GM12878 (cell line): Measurements from ENCODE around the gene ADAMTSL3. TPM values are rescaled to one million over a fixed set of nuclear protein-coding genes. Genes with fewer than 3 reads are reported as not detected.

Experiments used
- ATAC-seq: fragments of 200-7000 bp; cut with Tn5 transposase; 3 replicates; pipeline ENCODE4 v1.9.1; 2020; ENCODE audit warnings: mild to moderate bottlenecking, moderate library complexity
- BruUV-seq: library from RNA; stranded (reverse); fragments of 400-500 nt; replicated peaks from 2 replicates; lab custom pipeline; 2021; lab: Mats Ljungman, UMichigan
- CTCF ChIA-PET: fragments of 300-600 bp; sonication (Branson Sonifier 250); formaldehyde crosslinking; extraction: SDS; loops from one replicate; lab custom pipeline; 2021; ENCODE audit warnings: inconsistent platforms; lab: Yijun Ruan, JAX
- POLR2A ChIA-PET: fragments of 350-600 bp; formaldehyde crosslinking; extraction: SDS; loops from one replicate; lab custom pipeline; 2021; ENCODE audit warnings: inconsistent platforms; lab: Charles Lee
- RAD21 ChIA-PET: fragments of 300-600 bp; sonication (Branson Sonifier 250); formaldehyde crosslinking; loops from one replicate; lab custom pipeline; 2023; ENCODE audit warnings: antibody characterized with exemption; ENCODE audit not compliant: unreplicated experiment; lab: Charles Lee
- SMC1A ChIA-PET: fragments of 300-600 bp; sonication (Branson Sonifier 250); formaldehyde crosslinking; loops from one replicate; lab custom pipeline; 2023; ENCODE audit not compliant: unreplicated experiment, uncharacterized antibody; lab: Charles Lee
- DNase-seq: peaks from one replicate; pipeline ENCODE4 v3.0.0-alpha.2; 2011; ENCODE audit warnings: low read depth, low spot score
- FAIRE-seq: peaks from 3 replicates; lab custom pipeline; 2011; peaks lifted over from hg19 to GRCh38; lab: Jason Lieb, UNC
- H2AFZ ChIP-seq: 2 replicates; pipeline ENCODE4 v1.6.0; 2011; ENCODE audit warnings: low read depth, low read length, control low read depth; ENCODE audit not compliant: control insufficient read depth
- H3K27ac ChIP-seq: 2 replicates; pipeline ENCODE4 v1.5.1; 2011; ENCODE audit warnings: control low read depth; ENCODE audit not compliant: control insufficient read depth, insufficient read depth
- H3K27me3 ChIP-seq, 2 experiments: replicated peaks in 1 of 2; 2 replicates each; pipeline versions ENCODE4 v1.6.0 to v1.6.1; 2011; ENCODE audit warnings: low read length in 1 of 2; ENCODE audit not compliant: control insufficient read depth in 2 of 2, insufficient read depth in 2 of 2
- H3K36me3 ChIP-seq, 2 experiments: 2 replicates each; pipeline ENCODE4 v1.5.1; 2011; ENCODE audit warnings: low read length in 1 of 2; ENCODE audit not compliant: control insufficient read depth in 2 of 2, insufficient read depth in 2 of 2
- H3K4me1 ChIP-seq: 2 replicates; pipeline ENCODE4 v1.6.1; 2011; ENCODE audit warnings: mild to moderate bottlenecking, low read length, moderate library complexity, mixed read lengths; ENCODE audit not compliant: control insufficient read depth, insufficient read depth
- H3K4me2 ChIP-seq: 2 replicates; pipeline ENCODE4 v1.6.0; 2011; ENCODE audit warnings: control low read depth; ENCODE audit not compliant: control insufficient read depth, insufficient read depth
- H3K4me3 ChIP-seq: fragments of 200-600 bp; sonication (generic); 2 replicates; pipeline ENCODE4 v1.5.1; 2016
- H3K79me2 ChIP-seq: 2 replicates; pipeline ENCODE4 v1.6.0; 2011; ENCODE audit warnings: low read length; ENCODE audit not compliant: control insufficient read depth, insufficient read depth
- H3K9ac ChIP-seq: 2 replicates; pipeline ENCODE4 v1.8.0; 2011; ENCODE audit warnings: low read length, control low read depth, mixed read lengths; ENCODE audit not compliant: control insufficient read depth, insufficient read depth
- H3K9me3 ChIP-seq: replicated peaks from 3 replicates; pipeline ENCODE4 v1.5.1; 2011; ENCODE audit warnings: mild to moderate bottlenecking, low read length; ENCODE audit not compliant: control insufficient read depth, insufficient read depth
- H4K20me1 ChIP-seq: 2 replicates; pipeline ENCODE4 v1.6.0; 2011; ENCODE audit not compliant: control insufficient read depth, insufficient read depth
- ATF7 ChIP-seq: fragments of 450-650 bp; IDR thresholded peaks from 2 replicates; pipeline ENCODE4 v1.6.1; 2016; ENCODE audit warnings: low read depth, mild to moderate bottlenecking
- CREB1 ChIP-seq: IDR thresholded peaks from 2 replicates; pipeline ENCODE4 v1.6.1; 2012; ENCODE audit warnings: low read depth, mild to moderate bottlenecking, inconsistent platforms
- ETV6 ChIP-seq, 2 experiments: fragments of 450-650 bp in 1 of 2; IDR thresholded peaks in 1 of 2; conservative IDR thresholded peaks in 1 of 2; 2 replicates each; pipeline ENCODE4 v1.6.1; 2014; ENCODE audit warnings: antibody characterized with exemption in 1 of 2, borderline replicate concordance in 1 of 2, low read depth in 1 of 2, mild to moderate bottlenecking in 1 of 2, moderate library complexity in 1 of 2
- NBN ChIP-seq: fragments of 450-650 bp; IDR thresholded peaks from 2 replicates; pipeline ENCODE4 v1.6.1; 2016
- RAD21 ChIP-seq: IDR thresholded peaks from 2 replicates; pipeline ENCODE4 v1.6.1; 2011; ENCODE audit warnings: mild to moderate bottlenecking, low read depth, low read length, moderate library complexity; ENCODE audit not compliant: insufficient read depth
- RAD51 ChIP-seq: fragments of 450-650 bp; IDR thresholded peaks from 2 replicates; pipeline ENCODE4 v1.6.1; 2016; ENCODE audit warnings: moderate library complexity, mild to moderate bottlenecking, inconsistent platforms
- RUNX3 ChIP-seq: IDR thresholded peaks from 2 replicates; pipeline ENCODE4 v1.6.1; 2012; ENCODE audit warnings: low read length, inconsistent platforms
- SPI1 ChIP-seq: IDR thresholded peaks from 2 replicates; pipeline ENCODE4 v1.6.1; 2011; ENCODE audit warnings: low read depth, mild to moderate bottlenecking, low read length, moderate library complexity, borderline replicate concordance; ENCODE audit not compliant: insufficient read depth
- STAT1 ChIP-seq: fragments of 450-650 bp; conservative IDR thresholded peaks from 2 replicates; pipeline ENCODE4 v1.6.1; 2014; ENCODE audit warnings: antibody characterized with exemption, mild to moderate bottlenecking
- SUPT20H ChIP-seq: IDR thresholded peaks from 2 replicates; pipeline ENCODE4 v1.6.1; 2011; ENCODE audit warnings: low read depth, mild to moderate bottlenecking, low read length, moderate library complexity, borderline replicate concordance; ENCODE audit not compliant: control insufficient read depth
- TBL1XR1 ChIP-seq: IDR thresholded peaks from 2 replicates; pipeline ENCODE4 v1.6.1; 2012; ENCODE audit warnings: low read depth, low read length, improper control_type of control experiment
- WGBS: methylation state at CpG from one replicate; pipeline ENCODE4 v1.1.6; 2016; ENCODE audit warnings: low lambda C conversion rate; ENCODE audit not compliant: insufficient replicate concordance, insufficient coverage; ENCODE audit errors: missing lambda C conversion rate; 5-methylcytosine and 5-hydroxymethylcytosine counted together
- in situ Hi-C: fragments of 300-500 bp; cut with MboI; formaldehyde crosslinking; loops from 9 replicates; pipeline ENCODE4 v1.14.3; 2018; ENCODE audit warnings: mixed read lengths
- intact Hi-C: fragments of 100-400 bp; cut with micrococcal nuclease; formaldehyde crosslinking; loops from one replicate; pipeline ENCODE4 v1.14.2; 2022; ENCODE audit not compliant: unreplicated experiment
- polyA plus RNA-seq, 11 experiments: library from polyadenylated mRNA; depleted of rRNA in 4 of 11; unstranded in 6 of 11; stranded (reverse) in 5 of 11; fragments of >200 nt; fragmentation: Nextera tagmentation in 4 of 11; fragmentation: Illumina TruSeq in 1 of 11; extraction: Ambion mirVana in 4 of 11; extraction: Trizol in 1 of 11; gene quantifications; 1 replicate in 1 of 11; 2 replicates in 10 of 11; pipeline versions ENCODE4 v1.2.1 to v1.2.3, GENCODE V29; 2011 to 2016; ENCODE audit warnings: inconsistent platforms in 2 of 11, missing spikeins in 2 of 11, low read depth in 1 of 11
- total RNA-seq, 4 experiments: library from RNA; depleted of rRNA in 3 of 4; stranded (reverse); fragments of >200 nt in 3 of 4; fragmentation: Illumina TruSeq in 1 of 4; extraction: Trizol in 1 of 4; gene quantifications; 2 replicates each; pipeline versions ENCODE4 v1.2.1 to v1.2.3, GENCODE V29; 2013 to 2021
- TF ChIP-seq, protein P1 (sequence below): IDR thresholded peaks from 2 replicates; pipeline ENCODE4 v1.6.1; 2012; ENCODE audit warnings: low read depth, low read length, improper control_type of control experiment
- TF ChIP-seq, protein P2 (sequence below): fragments of 450-650 bp; IDR thresholded peaks from 2 replicates; pipeline ENCODE4 v1.6.1; 2016; ENCODE audit warnings: mild to moderate bottlenecking, moderate library complexity, borderline replicate concordance
- TF ChIP-seq, protein P3 (sequence below): IDR thresholded peaks from 2 replicates; pipeline ENCODE4 v1.6.1; 2011; ENCODE audit warnings: low read depth, mild to moderate bottlenecking, low read length, moderate library complexity, borderline replicate concordance; ENCODE audit errors: extremely low read depth
- TF ChIP-seq, protein P4 (sequence below): fragments of 450-650 bp; IDR thresholded peaks from 2 replicates; pipeline ENCODE4 v1.6.1; 2014; ENCODE audit warnings: mild to moderate bottlenecking
- TF ChIP-seq, protein P5 (sequence below): IDR thresholded peaks from 2 replicates; pipeline ENCODE4 v1.6.1; 2012; ENCODE audit warnings: low read depth, low read length, improper control_type of control experiment

Gene ADAMTSL3
- total and polyA plus RNA-seq, 10 of the 15 experiments (the other 5 are each of a cell fraction or from before 2014, with no cell fraction given): 0.01 to 0.28 (median 0.13) TPM

DNA sequence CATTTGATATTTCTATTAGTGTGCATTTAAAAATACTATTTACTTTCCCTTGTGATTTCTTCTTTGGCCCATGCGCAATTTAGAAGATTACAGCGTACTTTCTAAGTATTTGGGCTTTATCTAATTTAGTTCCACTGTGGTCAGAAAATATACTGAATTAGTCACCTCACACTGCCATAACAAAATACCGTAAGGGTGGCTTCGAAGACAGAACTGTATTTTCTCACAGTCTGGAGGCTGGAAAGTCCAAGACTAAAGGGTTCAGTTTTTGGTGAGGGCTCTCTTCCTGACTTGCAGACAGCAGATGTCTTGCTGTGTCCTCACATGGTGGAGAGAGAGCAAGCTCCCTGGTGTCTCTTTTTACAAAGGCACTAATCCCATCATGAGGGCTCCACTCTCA lies 286.2 kb downstream of the ADAMTSL3 start:
- no peak overlapping the region; the same call in 1 of the 2 replicates for H3K27ac ChIP-seq
- intact Hi-C loops: no loop called here
- 1% methylated on average over 4 of the region's 4 CpGs for WGBS
- H3K4me3 ChIP-seq: no peak overlapping the region
- in situ Hi-C loops: no loop called here
- ATAC-seq (no peak; the same call in 2 of the 3 replicates), FAIRE-seq (peak; percentile 94), DNase-seq (no peak)
- H3K27me3 ChIP-seq: no peaks in the 10 kb centered on the region
- H3K36me3 ChIP-seq: no peaks in the 10 kb centered on the region
- no peaks in the 10 kb centered on the region for H4K20me1 ChIP-seq
- ChIA-PET SMC1A (interaction anchor here (1.0 to 1.5 kb wide), 7 partner anchors 8 to 46 kb away, joined by 3 to 5 read pairs (median 3); no protein-coding TSS in a partner anchor), POLR2A (interaction anchor here (1.5 kb wide), 1 partner anchor 9 kb away, joined by 5 read pairs; no protein-coding TSS in a partner anchor), RAD21 (no interaction called here), CTCF (interaction anchor here (1.1 to 1.3 kb wide), 2 partner anchors 21 to 54 kb away, joined by 3 read pairs; no protein-coding TSS in a partner anchor)
- TF ChIP-seq RAD51 (no peak), SPI1 (no peak), ATF7 (no peak), NBN (no peak), ETV6 (conservative IDR thresholded peaks at IDR 0.05 in 1 of 2, IDR thresholded peaks at IDR 0.05 in 1 of 2; ENCODE audit: borderline replicate concordance in 1 of 2, low read depth in 1 of 2) (no peak), RAD21 (peak; percentile 9; the same call in 1 of the 2 replicates), TBL1XR1 (no peak), STAT1 (no peak), SUPT20H (no peak), RUNX3 (peak; percentile 73), CREB1 (no peak)
- TF ChIP-seq, protein P1, sequence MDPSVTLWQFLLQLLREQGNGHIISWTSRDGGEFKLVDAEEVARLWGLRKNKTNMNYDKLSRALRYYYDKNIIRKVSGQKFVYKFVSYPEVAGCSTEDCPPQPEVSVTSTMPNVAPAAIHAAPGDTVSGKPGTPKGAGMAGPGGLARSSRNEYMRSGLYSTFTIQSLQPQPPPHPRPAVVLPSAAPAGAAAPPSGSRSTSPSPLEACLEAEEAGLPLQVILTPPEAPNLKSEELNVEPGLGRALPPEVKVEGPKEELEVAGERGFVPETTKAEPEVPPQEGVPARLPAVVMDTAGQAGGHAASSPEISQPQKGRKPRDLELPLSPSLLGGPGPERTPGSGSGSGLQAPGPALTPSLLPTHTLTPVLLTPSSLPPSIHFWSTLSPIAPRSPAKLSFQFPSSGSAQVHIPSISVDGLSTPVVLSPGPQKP: no peak
- TF ChIP-seq, protein P2, sequence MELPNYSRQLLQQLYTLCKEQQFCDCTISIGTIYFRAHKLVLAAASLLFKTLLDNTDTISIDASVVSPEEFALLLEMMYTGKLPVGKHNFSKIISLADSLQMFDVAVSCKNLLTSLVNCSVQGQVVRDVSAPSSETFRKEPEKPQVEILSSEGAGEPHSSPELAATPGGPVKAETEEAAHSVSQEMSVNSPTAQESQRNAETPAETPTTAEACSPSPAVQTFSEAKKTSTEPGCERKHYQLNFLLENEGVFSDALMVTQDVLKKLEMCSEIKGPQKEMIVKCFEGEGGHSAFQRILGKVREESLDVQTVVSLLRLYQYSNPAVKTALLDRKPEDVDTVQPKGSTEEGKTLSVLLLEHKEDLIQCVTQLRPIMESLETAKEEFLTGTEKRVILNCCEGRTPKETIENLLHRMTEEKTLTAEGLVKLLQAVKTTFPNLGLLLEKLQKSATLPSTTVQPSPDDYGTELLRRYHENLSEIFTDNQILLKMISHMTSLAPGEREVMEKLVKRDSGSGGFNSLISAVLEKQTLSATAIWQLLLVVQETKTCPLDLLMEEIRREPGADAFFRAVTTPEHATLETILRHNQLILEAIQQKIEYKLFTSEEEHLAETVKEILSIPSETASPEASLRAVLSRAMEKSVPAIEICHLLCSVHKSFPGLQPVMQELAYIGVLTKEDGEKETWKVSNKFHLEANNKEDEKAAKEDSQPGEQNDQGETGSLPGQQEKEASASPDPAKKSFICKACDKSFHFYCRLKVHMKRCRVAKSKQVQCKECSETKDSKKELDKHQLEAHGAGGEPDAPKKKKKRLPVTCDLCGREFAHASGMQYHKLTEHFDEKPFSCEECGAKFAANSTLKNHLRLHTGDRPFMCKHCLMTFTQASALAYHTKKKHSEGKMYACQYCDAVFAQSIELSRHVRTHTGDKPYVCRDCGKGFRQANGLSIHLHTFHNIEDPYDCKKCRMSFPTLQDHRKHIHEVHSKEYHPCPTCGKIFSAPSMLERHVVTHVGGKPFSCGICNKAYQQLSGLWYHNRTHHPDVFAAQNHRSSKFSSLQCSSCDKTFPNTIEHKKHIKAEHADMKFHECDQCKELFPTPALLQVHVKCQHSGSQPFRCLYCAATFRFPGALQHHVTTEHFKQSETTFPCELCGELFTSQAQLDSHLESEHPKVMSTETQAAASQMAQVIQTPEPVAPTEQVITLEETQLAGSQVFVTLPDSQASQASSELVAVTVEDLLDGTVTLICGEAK: no peak
- TF ChIP-seq, protein P3, sequence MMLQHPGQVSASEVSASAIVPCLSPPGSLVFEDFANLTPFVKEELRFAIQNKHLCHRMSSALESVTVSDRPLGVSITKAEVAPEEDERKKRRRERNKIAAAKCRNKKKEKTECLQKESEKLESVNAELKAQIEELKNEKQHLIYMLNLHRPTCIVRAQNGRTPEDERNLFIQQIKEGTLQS: no peak
- TF ChIP-seq, protein P4, sequence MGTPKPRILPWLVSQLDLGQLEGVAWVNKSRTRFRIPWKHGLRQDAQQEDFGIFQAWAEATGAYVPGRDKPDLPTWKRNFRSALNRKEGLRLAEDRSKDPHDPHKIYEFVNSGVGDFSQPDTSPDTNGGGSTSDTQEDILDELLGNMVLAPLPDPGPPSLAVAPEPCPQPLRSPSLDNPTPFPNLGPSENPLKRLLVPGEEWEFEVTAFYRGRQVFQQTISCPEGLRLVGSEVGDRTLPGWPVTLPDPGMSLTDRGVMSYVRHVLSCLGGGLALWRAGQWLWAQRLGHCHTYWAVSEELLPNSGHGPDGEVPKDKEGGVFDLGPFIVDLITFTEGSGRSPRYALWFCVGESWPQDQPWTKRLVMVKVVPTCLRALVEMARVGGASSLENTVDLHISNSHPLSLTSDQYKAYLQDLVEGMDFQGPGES: no peak
- TF ChIP-seq, protein P5, sequence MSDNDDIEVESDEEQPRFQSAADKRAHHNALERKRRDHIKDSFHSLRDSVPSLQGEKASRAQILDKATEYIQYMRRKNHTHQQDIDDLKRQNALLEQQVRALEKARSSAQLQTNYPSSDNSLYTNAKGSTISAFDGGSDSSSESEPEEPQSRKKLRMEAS: no peak
- no peaks in the 10 kb centered on the region for H3K9me3 ChIP-seq
- no peak overlapping the region for H3K9ac ChIP-seq
- peak overlapping the region; percentile 18 for H3K4me2 ChIP-seq
- no peaks in the 10 kb centered on the region for H3K79me2 ChIP-seq
- peak overlapping the region; percentile 53 for H2AFZ ChIP-seq
- BruUV-seq: no TSS peak
- peaks cover 5% of the 10 kb centered on the region for H3K4me1 ChIP-seq
